ENCODE results near the gene FAM151B. TPM values are rescaled to one million over a fixed set of nuclear protein-coding genes. Genes with fewer than 3 reads are reported as not detected.
"Not testable (repeated sequence)": the region's sequence is repeated elsewhere in the genome, so short reads cannot be mapped to it uniquely, and the experiment has no call there.

Gene FAM151B
- total and polyA plus RNA-seq, 2 of the 8 experiments (the other 6 are each of a cell fraction or from before 2014, with no cell fraction given): 0.62 to 1.1 TPM

GRCh38 chr5:80579050-80579449, 91.2 kb downstream of the FAM151B start (continued):
- no peak for TF ChIP-seq ATF2 (IDR thresholded peaks at IDR 0.05; ENCODE audit: low read length)
- TF ChIP-seq BCL11A (IDR thresholded peaks at IDR 0.05; ENCODE audit: low read depth in 2 of 2, low read length in 2 of 2): no peak

- H3K23ac ChIP-seq (ENCODE audit: insufficient read length); CTCF ChIA-PET (ENCODE audit: partially characterized antibody); H2BK20ac ChIP-seq (ENCODE audit: low read length); H3K79me1 ChIP-seq (ENCODE audit: low read depth, low read length); H2AK5ac ChIP-seq (ENCODE audit: low read depth, low read length); H3K23me2 ChIP-seq (ENCODE audit: low read depth, low read length); H3K4me2 ChIP-seq (ENCODE audit: insufficient read depth in 1 of 2, low read depth in 2 of 2, low read length in 2 of 2); H2BK15ac ChIP-seq (ENCODE audit: low read length); H2BK5ac ChIP-seq (ENCODE audit: low read depth, low read length); H3K36me3 ChIP-seq (ENCODE audit: control insufficient read depth in 2 of 4, insufficient read depth in 4 of 4, low read length in 3 of 4); H3K9ac ChIP-seq (replicated peaks in 1 of 4; ENCODE audit: extremely low read depth in 1 of 4, low read depth in 3 of 4, low read length in 3 of 4); H3K18ac ChIP-seq (ENCODE audit: extremely low read depth, low read length); H3K4me3 ChIP-seq (ENCODE audit: extremely low read depth in 1 of 4, insufficient read depth in 2 of 4, low read depth in 3 of 4, low read length in 4 of 4); H3K4ac ChIP-seq (replicated peaks; ENCODE audit: insufficient read length, low read depth, low read length); H3K79me2 ChIP-seq (ENCODE audit: control insufficient read depth in 1 of 2, insufficient read depth in 2 of 2, low read length in 2 of 2); H3K27me3 ChIP-seq (replicated peaks in 1 of 4; ENCODE audit: control insufficient read depth in 3 of 4, extremely low read depth in 1 of 4, insufficient read depth in 3 of 4, low read length in 3 of 4); H3K4me1 ChIP-seq (replicated peaks in 1 of 4; ENCODE audit: control insufficient read depth in 3 of 4, insufficient read depth in 4 of 4, low read length in 3 of 4); H3K14ac ChIP-seq (ENCODE audit: insufficient read length); H2AFZ ChIP-seq (ENCODE audit: low read length); H4K8ac ChIP-seq (ENCODE audit: extremely low read depth, insufficient read depth, low read length); H2BK12ac ChIP-seq (ENCODE audit: low read depth, low read length); H3K27ac ChIP-seq (ENCODE audit: low read depth, low read length); H4K91ac ChIP-seq (replicated peaks; ENCODE audit: insufficient read length, low read length); DNase-seq (ENCODE audit: low read depth in 1 of 2, low spot score in 2 of 2); H3K56ac ChIP-seq (replicated peaks; ENCODE audit: insufficient read length, low read depth, low read length); H4K5ac ChIP-seq (ENCODE audit: insufficient read length, low read depth, low read length); H4K20me1 ChIP-seq (replicated peaks in 1 of 2; ENCODE audit: control insufficient read depth in 1 of 2, insufficient read depth in 2 of 2, low read length in 2 of 2); POLR2A ChIA-PET (ENCODE audit: partially characterized antibody); FAIRE-seq; H2BK120ac ChIP-seq (replicated peaks; ENCODE audit: low read depth, low read length); H3K9me3 ChIP-seq (ENCODE audit: insufficient read depth in 2 of 2, low read depth in 1 of 2, low read length in 1 of 2): not testable (repeated sequence)
- WGBS, 2 experiments (ENCODE audit: extremely low coverage in 1 of 2, insufficient coverage in 1 of 2, insufficient read length in 1 of 2, insufficient replicate concordance in 2 of 2, low coverage in 1 of 2, low lambda C conversion rate in 2 of 2, missing lambda C conversion rate in 1 of 2): 100% methylated on average over 2 of the region's 3 CpGs; no CpG with 5 or more reads in 1 of the 2 experiments
Observed at GRCh38 chr5:80580291-80580690, 92.4 kb downstream of the FAM151B start.
